HG03045 (cell line): ENCODE measurements around the gene MIA.
A peak's percentile ranks its signal among the peaks of the same experiment; 100 is the strongest.
"Not testable (repeated sequence)": the region's sequence is repeated elsewhere in the genome, so short reads cannot be mapped to it uniquely, and the experiment has no call there.

Experiments
- ATAC-seq: cut with Tn5 transposase; IDR thresholded peaks from one replicate; pipeline ENCODE4 v1.9.1; 2021; ENCODE audit warnings: mild to moderate bottlenecking, moderate library complexity; ENCODE audit not compliant: unreplicated experiment

The MIA gene

GRCh38 chr19:40777937-40778705 lies 2.8 kb downstream of the MIA start, which contains the start of gene RAB4B:
TSS of gene RAB4B (plus strand) at chr19:40778247. CDS start at chr19:40778376, 129 bp downstream.
- ATAC-seq, result peak; percentile 59

DNA sequence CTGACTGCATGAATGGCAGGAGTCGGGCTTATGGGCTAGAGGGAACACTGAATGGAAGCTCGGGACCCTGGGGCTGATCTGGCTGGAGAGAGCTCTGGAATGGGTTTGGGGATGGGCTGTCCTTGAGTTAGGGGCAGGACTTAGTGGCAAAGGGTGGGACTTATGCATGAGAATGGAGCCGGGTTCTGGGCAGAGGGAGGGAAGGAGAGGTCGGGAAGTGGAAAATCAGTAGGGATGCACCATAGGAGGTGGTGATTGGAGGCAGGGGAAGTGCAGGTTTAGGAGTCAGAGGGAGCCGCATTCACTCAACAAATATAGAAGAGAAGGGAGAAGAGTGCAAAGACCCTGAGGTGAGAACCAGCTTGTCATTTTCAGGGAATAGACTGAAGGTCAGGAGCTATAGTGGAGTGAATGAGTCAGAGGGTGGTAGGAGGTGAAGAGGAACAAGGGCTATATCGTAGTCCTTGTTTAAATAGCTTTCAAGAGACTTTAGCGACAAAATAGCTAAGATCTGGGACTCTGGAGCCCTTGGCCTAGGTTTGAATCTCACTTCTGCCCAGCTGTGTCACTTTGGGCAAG lies 3.5 kb downstream of the MIA start:
- ATAC-seq, result no peak

DNA sequence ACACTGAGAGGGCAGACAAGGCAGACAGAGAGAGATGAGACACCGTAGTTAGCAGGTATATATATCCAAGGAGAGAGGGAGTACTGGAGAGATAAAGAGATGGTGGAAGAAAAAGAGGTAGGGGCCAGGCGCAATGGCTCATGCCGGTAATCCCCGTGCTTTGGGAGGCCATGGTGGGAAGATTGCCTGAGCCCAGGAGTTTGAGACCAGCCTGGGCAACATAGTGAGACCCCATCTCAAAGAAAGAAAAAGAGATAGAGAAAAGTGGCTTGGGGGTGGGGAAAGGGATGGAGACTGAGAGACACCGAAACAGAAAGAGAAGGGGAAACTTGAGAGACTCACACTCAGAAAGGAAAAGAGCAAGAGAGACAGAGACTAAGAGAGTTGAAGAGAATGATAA lies 5.3 kb downstream of the MIA start:
- no peak for ATAC-seq

GRCh38 chr19:40781140-40781539 lies 5.8 kb downstream of the MIA start:
- no peak for ATAC-seq

- ATAC-seq, result no peak
These were observed 8.4 kb downstream of the MIA start for GRCh38 chr19:40783711-40784110.

- ATAC-seq, result not testable (repeated sequence)
These were observed 8.8 kb downstream of the MIA start for GRCh38 chr19:40784146-40784545.

DNA sequence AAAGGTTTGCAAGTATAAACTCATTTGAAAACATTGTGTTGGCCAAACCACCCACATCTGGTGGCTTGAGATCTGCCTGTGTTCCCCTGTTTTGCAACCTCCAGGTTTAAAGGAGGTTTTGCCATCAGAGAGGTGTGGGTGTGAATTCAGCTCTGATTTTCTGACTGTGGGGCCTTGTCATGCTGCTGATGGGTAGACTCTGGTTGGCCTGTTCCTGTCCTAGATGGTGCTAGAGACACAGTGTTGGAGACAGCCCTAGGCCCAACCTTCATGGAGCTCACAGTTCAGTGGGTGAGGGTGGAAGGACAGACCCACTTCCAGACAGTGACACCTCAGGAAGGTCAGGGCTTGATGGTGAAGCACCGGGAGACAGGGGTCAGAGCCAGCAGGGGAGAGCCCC lies 10.2 kb downstream of the MIA start:
- ATAC-seq, result no peak

- no peak for ATAC-seq
These were observed 11.0 kb downstream of the MIA start for GRCh38 chr19:40786060-40787037.

GRCh38 chr19:40791349-40791748 lies 16.0 kb downstream of the MIA start:
- no peak for ATAC-seq

GRCh38 chr19:40791996-40792395 lies 16.7 kb downstream of the MIA start:
- no peak for ATAC-seq

DNA sequence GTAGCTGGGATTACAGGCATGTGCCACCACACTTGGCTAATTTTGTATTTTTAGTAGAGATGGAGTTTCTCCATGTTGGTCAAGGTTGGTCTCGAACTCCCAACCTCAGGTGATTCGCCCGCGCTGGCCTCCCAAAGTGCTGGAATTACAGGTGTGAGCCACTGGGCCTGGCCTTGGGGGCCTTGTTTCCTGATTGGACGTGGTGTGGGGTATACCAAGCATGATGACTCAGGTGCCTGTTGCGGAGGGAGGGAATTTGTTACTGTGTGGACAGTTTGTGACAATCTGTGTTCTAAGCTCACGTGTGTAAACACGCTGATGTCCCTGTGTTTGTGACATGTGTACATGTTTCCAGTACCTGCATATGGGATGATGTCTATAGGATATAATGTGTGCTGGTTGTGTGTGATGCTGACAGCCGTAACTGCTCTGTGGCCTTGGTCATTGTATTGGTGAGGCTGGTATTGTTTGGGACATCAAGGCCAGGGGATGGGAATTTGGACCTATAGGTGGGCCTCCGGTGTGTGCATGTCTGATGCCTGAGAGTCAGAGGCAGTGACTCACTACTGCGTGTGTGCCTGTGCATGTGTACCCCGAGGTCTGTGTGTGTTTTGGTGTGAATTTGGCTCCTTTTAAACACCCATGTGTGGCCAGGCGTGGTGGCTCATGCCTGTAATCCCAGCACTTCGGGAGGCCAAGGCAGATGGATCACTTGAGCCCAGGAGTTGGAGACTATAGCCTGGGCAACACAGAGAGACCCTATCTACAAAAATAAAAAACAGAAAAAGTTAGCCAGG lies 22.0 kb downstream of the MIA start:
- ATAC-seq, result no peak

GRCh38 chr19:40797963-40798682 lies 22.8 kb downstream of the MIA start:
- ATAC-seq, result peak; percentile 17

GRCh38 chr19:40798683-40799557 lies 23.6 kb downstream of the MIA start, which contains the start of gene EGLN2:
TSS of gene EGLN2 (plus strand) at chr19:40799191. CDS start at chr19:40800573, 1,382 bp downstream.
- ATAC-seq, result peak; percentile 77

DNA sequence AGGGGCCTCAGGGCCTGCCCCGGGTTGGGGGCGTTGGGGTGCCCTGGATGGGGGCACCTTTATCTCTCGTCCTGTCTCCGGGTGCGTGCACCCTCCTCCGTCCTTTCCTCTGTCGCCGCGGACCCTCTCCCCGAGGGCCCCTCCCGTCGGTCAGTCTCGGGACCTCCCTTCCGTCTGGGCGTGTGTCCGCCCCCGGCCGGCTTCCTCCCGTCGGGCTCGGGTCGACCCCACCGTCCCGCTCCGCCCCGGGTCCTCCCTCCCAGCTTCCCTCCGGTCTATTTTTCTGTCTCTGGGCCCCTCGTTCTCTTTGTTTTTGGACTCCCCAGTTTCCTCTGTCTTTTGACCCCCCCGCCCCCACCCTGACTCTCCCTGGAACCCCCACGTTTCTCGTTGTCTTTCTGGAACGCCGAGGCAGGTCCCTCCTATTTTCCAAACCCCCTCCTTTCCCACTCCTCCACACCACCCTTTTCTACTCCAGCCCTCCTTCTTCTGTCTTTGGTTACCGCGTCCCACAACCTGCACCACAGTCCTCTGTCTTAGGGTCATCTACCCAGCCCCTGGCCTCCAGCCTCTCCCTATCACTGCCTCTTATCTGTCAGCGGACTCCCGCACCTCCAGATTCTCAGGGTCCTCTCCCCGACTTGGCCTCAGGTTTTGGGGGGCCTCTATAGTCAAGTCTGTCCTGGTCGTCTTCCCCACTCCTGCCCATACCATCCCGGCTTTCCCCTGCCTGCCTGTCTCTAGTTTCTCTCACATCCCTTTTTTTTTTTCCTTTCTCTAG lies 24.4 kb downstream of the MIA start:
- ATAC-seq, result no peak

DNA sequence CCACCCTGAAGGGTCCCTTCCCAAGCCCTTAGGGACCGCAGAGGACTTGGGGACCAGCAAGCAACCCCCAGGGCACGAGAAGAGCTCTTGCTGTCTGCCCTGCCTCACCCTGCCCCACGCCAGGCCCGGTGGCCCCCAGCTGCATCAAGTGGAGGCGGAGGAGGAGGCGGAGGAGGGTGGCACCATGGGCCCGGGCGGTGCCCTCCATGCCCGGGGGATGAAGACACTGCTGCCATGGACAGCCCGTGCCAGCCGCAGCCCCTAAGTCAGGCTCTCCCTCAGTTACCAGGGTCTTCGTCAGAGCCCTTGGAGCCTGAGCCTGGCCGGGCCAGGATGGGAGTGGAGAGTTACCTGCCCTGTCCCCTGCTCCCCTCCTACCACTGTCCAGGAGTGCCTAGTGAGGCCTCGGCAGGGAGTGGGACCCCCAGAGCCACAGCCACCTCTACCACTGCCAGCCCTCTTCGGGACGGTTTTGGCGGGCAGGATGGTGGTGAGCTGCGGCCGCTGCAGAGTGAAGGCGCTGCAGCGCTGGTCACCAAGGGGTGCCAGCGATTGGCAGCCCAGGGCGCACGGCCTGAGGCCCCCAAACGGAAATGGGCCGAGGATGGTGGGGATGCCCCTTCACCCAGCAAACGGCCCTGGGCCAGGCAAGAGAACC lies 25.1 kb downstream of the MIA start:
- no peak for ATAC-seq

- no peak for ATAC-seq
These were observed 25.7 kb downstream of the MIA start for GRCh38 chr19:40800997-40801377.

DNA sequence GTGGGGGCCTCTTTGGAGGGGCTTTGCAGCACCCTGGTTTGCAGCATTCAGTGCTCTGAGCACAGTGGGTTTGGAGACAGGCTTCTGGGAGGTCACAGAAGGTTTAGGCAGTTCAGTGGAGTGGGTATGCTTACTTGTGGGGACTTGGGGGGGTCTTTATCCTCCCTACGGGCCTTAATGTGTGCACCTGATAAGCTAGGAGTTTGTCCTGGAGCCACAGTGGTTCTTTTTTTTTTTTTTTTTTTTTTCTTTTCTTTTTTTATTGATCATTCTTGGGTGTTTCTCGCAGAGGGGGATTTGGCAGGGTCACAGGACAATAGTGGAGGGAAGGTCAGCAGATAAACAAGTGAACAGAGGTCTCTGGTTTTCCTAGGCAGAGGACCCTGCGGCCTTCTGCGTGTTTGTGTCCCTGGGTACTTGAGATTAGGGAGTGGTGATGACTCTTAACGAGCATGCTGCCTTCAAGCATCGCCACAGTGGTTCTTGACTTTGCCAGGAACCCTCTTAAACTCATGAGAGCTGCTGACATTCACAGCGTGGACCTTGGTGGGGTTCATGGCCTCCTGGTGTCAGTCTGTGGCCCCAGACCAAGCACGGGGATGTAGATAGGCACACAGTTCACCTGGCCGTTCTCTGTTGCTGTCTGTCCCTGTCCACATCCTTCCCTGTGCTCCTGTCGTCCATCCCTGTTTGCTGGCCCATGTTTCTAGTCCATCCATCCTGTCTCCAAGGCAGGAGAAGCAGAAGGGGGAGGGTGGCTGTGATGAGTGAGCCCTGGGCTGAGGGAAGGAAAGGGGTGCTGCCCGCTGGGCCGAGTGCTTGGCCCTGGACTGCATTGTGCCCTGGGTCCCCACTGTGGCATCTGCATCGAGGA lies 26.3 kb downstream of the MIA start:
- no peak for ATAC-seq
